ENCODE data around the gene DCTN3. TPM values are rescaled to one million over a fixed set of nuclear protein-coding genes. Genes with fewer than 3 reads are reported as not detected.

Gene DCTN3
- total and polyA plus RNA-seq, 2 experiments from 2014 or later = 12.9 to 17.9 TPM

DNA sequence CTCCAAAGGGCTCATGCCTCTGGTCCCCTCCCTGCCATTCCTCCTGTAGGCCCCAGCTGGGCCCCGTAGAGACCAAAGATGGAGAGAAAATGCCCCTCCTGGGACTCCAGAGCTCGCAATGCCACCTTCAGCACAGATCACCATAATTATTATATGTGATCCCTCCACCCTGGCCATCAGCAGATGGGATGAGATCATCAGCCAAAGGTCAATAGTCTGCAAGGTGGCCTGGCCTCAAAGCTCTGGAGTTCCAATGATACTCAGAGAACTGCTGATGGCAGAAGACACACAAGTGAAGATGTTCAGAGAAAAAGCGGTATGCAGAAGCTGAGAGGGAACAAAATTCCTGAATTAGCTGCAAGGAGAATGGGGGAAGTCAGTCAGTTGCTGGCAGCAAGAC is 13.4 kb downstream of the DCTN3 start:
- Histone ChIP-seq H3F3A (replicated peaks; ENCODE audit: low read depth) (no peaks in the 10 kb centered on the region), H3K4me2 (no peak overlapping the region), H4K20me1 (replicated peaks; ENCODE audit: insufficient read depth) (no peaks in the 10 kb centered on the region), H3K27me3 (ENCODE audit: insufficient read depth) (no peaks in the 10 kb centered on the region), H3K27ac (ENCODE audit: low read depth) (no peak overlapping the region), H3K36me3 (ENCODE audit: insufficient read depth) (no peaks in the 10 kb centered on the region), H3K4me1 (ENCODE audit: insufficient read depth) (peaks cover 7% of the 10 kb centered on the region; the same call in 1 of the 2 replicates), H2AFZ (no peak overlapping the region), H3K79me2 (replicated peaks; ENCODE audit: insufficient read depth) (no peaks in the 10 kb centered on the region), H3K9me2 (ENCODE audit: insufficient read depth) (no peaks in the 10 kb centered on the region), H3K4me3 (no peak overlapping the region)
- no peak for DNase-seq (ENCODE audit: low spot score)
- ATAC-seq = no peak
- Mint-ChIP-seq H3K9me3 (no peaks in the 10 kb centered on the region), H3K27me3 (ENCODE audit: insufficient read depth, low read depth, poor library complexity) (peaks cover 7% of the 10 kb centered on the region), H3K4me3 (no peak overlapping the region), H3K27ac (no peak overlapping the region), H3K4me1 (peaks cover 17% of the 10 kb centered on the region), H3K36me3 (ENCODE audit: low read depth) (no peaks in the 10 kb centered on the region)
- TF ChIP-seq, protein P1, sequence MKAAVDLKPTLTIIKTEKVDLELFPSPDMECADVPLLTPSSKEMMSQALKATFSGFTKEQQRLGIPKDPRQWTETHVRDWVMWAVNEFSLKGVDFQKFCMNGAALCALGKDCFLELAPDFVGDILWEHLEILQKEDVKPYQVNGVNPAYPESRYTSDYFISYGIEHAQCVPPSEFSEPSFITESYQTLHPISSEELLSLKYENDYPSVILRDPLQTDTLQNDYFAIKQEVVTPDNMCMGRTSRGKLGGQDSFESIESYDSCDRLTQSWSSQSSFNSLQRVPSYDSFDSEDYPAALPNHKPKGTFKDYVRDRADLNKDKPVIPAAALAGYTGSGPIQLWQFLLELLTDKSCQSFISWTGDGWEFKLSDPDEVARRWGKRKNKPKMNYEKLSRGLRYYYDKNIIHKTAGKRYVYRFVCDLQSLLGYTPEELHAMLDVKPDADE (IDR thresholded peaks at IDR 0.05) = no peak
- TF ChIP-seq ZNF114 (CRISPR knock-in tag; IDR thresholded peaks at IDR 0.05) (no peak), NANOG (IDR thresholded peaks at IDR 0.05; ENCODE audit: borderline replicate concordance) (no peak), EZH2phosphoT487 (IDR thresholded peaks at IDR 0.05; ENCODE audit: unreplicated experiment) (no peak), EZH2 (IDR thresholded peaks at IDR 0.05; ENCODE audit: low read depth, unreplicated experiment) (no peak), JUNB (IDR thresholded peaks at IDR 0.05; ENCODE audit: unreplicated experiment) (no peak), ZNF331 (CRISPR knock-in tag; IDR thresholded peaks at IDR 0.05; ENCODE audit: low read depth) (no peak), POLR2AphosphoS5 (IDR thresholded peaks at IDR 0.05; ENCODE audit: low read depth) (no peak), STAT1 (IDR thresholded peaks at IDR 0.05; ENCODE audit: unreplicated experiment) (no peak)
- TF ChIP-seq, protein P2, sequence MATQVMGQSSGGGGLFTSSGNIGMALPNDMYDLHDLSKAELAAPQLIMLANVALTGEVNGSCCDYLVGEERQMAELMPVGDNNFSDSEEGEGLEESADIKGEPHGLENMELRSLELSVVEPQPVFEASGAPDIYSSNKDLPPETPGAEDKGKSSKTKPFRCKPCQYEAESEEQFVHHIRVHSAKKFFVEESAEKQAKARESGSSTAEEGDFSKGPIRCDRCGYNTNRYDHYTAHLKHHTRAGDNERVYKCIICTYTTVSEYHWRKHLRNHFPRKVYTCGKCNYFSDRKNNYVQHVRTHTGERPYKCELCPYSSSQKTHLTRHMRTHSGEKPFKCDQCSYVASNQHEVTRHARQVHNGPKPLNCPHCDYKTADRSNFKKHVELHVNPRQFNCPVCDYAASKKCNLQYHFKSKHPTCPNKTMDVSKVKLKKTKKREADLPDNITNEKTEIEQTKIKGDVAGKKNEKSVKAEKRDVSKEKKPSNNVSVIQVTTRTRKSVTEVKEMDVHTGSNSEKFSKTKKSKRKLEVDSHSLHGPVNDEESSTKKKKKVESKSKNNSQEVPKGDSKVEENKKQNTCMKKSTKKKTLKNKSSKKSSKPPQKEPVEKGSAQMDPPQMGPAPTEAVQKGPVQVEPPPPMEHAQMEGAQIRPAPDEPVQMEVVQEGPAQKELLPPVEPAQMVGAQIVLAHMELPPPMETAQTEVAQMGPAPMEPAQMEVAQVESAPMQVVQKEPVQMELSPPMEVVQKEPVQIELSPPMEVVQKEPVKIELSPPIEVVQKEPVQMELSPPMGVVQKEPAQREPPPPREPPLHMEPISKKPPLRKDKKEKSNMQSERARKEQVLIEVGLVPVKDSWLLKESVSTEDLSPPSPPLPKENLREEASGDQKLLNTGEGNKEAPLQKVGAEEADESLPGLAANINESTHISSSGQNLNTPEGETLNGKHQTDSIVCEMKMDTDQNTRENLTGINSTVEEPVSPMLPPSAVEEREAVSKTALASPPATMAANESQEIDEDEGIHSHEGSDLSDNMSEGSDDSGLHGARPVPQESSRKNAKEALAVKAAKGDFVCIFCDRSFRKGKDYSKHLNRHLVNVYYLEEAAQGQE (IDR thresholded peaks at IDR 0.05; ENCODE audit: unreplicated experiment) = no peak
- TF ChIP-seq, protein P3, sequence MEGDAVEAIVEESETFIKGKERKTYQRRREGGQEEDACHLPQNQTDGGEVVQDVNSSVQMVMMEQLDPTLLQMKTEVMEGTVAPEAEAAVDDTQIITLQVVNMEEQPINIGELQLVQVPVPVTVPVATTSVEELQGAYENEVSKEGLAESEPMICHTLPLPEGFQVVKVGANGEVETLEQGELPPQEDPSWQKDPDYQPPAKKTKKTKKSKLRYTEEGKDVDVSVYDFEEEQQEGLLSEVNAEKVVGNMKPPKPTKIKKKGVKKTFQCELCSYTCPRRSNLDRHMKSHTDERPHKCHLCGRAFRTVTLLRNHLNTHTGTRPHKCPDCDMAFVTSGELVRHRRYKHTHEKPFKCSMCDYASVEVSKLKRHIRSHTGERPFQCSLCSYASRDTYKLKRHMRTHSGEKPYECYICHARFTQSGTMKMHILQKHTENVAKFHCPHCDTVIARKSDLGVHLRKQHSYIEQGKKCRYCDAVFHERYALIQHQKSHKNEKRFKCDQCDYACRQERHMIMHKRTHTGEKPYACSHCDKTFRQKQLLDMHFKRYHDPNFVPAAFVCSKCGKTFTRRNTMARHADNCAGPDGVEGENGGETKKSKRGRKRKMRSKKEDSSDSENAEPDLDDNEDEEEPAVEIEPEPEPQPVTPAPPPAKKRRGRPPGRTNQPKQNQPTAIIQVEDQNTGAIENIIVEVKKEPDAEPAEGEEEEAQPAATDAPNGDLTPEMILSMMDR (conservative IDR thresholded peaks at IDR 0.05; ENCODE audit: low read depth in 2 of 2) = no peak
- TF ChIP-seq, protein P4, sequence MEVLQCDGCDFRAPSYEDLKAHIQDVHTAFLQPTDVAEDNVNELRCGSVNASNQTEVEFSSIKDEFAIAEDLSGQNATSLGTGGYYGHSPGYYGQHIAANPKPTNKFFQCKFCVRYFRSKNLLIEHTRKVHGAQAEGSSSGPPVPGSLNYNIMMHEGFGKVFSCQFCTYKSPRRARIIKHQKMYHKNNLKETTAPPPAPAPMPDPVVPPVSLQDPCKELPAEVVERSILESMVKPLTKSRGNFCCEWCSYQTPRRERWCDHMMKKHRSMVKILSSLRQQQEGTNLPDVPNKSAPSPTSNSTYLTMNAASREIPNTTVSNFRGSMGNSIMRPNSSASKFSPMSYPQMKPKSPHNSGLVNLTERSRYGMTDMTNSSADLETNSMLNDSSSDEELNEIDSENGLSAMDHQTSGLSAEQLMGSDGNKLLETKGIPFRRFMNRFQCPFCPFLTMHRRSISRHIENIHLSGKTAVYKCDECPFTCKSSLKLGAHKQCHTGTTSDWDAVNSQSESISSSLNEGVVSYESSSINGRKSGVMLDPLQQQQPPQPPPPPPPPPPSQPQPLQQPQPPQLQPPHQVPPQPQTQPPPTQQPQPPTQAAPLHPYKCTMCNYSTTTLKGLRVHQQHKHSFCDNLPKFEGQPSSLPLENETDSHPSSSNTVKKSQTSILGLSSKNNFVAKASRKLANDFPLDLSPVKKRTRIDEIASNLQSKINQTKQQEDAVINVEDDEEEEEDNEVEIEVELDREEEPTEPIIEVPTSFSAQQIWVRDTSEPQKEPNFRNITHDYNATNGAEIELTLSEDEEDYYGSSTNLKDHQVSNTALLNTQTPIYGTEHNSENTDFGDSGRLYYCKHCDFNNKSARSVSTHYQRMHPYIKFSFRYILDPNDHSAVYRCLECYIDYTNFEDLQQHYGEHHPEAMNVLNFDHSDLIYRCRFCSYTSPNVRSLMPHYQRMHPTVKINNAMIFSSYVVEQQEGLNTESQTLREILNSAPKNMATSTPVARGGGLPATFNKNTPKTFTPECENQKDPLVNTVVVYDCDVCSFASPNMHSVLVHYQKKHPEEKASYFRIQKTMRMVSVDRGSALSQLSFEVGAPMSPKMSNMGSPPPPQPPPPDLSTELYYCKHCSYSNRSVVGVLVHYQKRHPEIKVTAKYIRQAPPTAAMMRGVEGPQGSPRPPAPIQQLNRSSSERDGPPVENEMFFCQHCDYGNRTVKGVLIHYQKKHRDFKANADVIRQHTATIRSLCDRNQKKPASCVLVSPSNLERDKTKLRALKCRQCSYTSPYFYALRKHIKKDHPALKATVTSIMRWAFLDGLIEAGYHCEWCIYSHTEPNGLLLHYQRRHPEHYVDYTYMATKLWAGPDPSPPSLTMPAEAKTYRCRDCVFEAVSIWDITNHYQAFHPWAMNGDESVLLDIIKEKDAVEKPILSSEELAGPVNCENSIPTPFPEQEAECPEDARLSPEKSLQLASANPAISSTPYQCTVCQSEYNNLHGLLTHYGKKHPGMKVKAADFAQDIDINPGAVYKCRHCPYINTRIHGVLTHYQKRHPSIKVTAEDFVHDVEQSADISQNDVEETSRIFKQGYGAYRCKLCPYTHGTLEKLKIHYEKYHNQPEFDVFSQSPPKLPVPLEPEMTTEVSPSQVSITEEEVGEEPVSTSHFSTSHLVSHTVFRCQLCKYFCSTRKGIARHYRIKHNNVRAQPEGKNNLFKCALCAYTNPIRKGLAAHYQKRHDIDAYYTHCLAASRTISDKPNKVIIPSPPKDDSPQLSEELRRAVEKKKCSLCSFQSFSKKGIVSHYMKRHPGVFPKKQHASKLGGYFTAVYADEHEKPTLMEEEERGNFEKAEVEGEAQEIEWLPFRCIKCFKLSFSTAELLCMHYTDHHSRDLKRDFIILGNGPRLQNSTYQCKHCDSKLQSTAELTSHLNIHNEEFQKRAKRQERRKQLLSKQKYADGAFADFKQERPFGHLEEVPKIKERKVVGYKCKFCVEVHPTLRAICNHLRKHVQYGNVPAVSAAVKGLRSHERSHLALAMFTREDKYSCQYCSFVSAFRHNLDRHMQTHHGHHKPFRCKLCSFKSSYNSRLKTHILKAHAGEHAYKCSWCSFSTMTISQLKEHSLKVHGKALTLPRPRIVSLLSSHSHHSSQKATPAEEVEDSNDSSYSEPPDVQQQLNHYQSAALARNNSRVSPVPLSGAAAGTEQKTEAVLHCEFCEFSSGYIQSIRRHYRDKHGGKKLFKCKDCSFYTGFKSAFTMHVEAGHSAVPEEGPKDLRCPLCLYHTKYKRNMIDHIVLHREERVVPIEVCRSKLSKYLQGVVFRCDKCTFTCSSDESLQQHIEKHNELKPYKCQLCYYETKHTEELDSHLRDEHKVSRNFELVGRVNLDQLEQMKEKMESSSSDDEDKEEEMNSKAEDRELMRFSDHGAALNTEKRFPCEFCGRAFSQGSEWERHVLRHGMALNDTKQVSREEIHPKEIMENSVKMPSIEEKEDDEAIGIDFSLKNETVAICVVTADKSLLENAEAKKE (CRISPR knock-in tag; IDR thresholded peaks at IDR 0.05) = no peak

All from GM23338 (cell line).